ENCODE measurements around the gene HMGN4.
"Not testable (repeated sequence)": the region's sequence is repeated elsewhere in the genome, so short reads cannot be mapped to it uniquely, and the experiment has no call there.

The HMGN4 gene

GRCh38 chr6:26522486-26523228 lies 15.5 kb upstream of the HMGN4 start:
- DNase-seq: not testable (repeated sequence)

- DNase-seq: not testable (repeated sequence)
These were observed 13.9 kb upstream of the HMGN4 start for GRCh38 chr6:26524314-26524713.

- DNase-seq: no peak
These were observed 13.3 kb upstream of the HMGN4 start for GRCh38 chr6:26524722-26525370.

DNA sequence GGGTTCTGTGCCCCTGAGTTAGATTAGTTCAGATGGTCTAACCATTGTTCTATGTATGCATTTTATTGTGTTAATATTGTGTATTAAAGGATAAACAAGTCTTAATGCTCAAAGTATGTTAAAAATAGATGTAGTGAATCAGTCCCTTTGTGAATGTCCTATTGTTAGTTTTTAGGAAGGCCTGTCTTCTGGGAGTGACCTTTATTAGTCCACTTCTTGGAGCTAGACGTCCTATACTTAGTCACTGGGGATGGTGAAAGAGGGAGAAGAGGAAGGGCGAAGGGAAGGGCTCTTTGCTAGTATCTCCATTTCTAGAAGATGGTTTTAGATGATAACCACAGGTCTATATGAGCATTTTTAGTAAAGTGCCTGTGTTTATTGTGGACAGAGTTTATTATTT lies 12.3 kb upstream of the HMGN4 start:
- DNase-seq: no peak

GRCh38 chr6:26526928-26527327 lies 11.2 kb upstream of the HMGN4 start:
- no peak for DNase-seq

DNA sequence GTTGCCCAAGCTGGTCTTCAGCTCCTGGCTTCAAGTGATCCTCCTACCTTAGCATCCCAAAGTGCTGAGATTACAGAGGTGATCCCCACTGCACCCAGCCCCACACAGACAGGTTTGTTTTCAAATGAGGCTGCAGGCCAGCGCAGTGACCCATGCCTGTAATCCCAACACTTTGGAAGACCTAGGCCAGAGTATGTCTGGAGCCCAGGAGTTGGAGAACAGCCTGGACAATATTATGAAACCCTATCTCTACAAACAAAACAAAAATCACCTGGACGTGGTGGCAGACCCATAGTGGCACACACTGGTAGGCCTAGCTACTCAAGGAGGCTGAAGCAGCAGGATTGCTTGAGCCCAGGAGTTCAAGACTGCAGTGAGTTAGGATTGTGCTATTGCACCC lies 8.0 kb upstream of the HMGN4 start:
- DNase-seq: no peak

GRCh38 chr6:26531897-26532296 lies 6.3 kb upstream of the HMGN4 start:
- no peak for DNase-seq

DNA sequence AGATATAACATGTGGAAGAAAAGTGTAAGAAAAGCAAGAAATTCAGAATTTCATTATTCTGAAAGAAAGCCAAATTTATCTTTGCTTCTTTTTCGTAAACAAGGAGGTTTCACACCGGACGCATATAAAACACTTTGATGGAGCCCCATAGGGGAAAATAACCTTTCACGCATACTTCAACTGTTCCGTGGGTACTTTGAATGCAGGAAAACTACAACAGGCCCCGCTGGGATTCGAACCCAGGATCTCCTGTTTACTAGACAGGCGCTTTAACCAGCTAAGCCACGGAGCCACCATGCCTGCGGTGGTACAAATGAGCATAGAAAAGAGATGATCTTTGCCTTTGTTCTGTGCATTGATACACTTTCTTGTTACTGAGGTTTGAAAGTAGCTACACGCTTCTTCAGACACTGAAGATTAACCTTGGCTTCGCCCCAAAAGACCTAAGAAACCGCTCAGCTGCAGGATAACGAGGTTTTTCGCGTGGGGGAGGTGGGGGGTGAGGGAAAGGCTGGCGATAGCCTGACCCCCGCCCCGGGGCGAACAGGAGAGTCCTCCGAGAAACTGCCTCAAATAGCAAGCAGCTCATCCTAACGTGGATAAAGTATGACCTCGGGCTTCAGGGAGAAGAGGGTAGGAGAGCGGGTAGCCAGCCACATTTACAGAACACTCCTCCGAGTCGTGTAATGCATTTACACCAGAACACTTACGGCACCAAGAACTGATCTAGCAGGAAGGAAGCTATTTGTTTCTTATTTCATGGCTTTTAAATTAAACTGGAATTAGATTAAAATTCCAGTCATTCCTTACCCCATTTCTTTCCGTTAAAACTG lies 5.3 kb upstream of the HMGN4 start:
- DNase-seq: peak; percentile 88

DNA sequence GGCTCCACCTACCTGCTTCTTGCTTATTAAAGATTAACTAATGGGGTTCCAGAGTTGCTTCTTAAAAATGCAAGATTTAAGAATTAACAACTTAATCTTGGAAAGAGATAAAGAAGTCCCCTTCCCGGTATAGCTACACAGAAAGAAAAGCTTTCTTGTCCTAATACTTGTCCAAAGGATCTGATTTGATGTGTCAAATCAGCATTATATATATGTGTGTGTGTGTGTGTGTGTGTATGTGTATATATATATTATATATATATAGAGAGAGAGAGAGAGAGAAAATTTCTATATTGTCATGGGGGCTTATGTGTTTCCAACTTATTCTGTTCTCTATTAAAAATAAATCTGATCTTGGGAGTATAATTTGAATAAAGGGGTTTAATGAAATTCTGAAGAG lies 4.6 kb upstream of the HMGN4 start:
- DNase-seq: no peak

DNA sequence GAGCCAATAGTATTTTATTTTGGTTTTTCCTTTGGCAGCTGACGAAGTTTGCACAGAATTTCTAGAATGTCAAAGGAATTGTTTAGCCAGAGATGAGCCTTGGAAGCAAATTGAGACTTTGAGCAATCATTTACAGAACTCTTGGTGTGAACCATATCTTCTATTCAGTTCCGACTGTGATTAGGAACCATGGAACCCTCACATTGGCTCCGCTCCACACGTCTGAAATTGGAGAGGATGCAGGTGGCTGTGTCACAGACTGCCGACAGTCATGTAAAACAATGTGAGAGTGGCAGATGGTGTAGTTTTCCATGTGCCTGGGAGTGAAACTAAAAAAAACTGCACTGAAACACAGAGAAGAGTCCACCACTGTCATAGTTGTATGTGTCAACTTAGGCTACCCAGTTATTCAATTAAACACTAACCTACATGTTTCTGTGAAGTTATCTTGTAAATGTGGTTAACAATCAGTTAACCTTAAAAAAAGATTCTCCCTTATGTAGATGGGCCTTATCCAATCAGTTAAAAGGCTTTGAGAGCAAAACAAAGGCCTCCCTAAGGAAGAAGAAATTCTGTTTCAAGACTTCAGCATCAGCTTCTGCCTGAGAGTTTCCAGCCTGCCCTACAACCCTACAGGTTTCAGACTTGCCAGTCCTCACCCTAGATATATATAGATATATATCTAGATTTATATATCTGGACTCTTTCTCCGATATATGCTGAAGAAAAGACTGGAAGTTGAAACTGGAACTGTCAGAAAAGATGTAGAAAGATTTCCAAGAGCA lies 3.3 kb upstream of the HMGN4 start:
- no peak for DNase-seq

GRCh38 chr6:26536571-26537159 lies 1.5 kb upstream of the HMGN4 start:
- DNase-seq: peak; percentile 43

DNA sequence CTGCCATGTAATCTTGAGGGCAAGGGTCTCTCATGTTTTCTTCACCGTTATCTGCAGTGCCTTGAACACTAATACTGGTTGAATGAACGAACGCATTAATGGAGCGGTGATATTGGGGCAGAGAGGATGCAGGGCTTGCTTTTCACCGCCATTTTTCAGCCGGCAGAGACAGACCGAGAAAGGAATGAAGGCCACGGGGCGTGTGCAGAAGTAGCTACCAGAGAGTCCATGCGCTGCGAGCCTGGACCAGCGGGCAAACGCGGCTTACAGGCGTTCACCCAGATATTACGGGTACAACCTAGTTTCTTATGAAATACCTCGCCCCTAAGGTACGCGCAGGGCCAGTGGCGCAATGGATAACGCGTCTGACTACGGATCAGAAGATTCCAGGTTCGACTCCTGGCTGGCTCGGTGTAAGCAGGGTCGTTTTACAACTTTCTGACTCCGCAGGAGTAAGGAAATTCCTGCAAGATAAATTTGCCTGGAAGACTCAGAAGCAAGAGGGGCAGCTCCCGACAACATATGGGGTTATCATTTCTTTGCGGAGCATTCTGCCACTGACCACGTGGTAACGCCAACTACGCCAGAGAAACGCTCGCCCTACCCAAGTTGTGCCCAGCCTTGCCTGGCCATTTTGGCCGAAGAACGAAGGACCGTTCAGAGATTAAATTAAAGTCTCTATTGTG lies 863 bp upstream of the HMGN4 start:
- DNase-seq: peak; percentile 84

- DNase-seq: no peak
These were observed 371 bp downstream of the HMGN4 start for GRCh38 chr6:26538572-26538902.

- no peak for DNase-seq
These were observed 977 bp downstream of the HMGN4 start for GRCh38 chr6:26539071-26539615.

GRCh38 chr6:26541579-26541978 lies 3.4 kb downstream of the HMGN4 start:
- no peak for DNase-seq

GRCh38 chr6:26543953-26544352 lies 5.8 kb downstream of the HMGN4 start:
- DNase-seq: no peak

DNA sequence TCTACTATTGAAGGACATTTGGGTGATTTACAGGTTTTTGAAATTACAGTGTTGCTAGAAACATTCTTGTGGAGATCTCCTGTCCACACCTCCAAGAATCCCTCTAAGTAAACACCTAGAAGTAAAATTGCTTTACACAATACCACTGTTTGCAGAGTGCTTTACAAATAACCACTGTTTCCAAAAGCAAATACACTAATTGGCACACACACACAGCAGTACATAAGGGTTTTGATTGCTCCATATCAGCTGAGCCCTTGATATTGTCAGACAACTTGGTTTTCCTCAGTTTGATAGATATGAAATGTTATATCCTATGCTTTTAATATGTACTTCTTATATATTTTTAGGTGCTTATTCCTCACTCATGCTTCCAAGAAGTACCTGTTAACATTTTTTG lies 6.3 kb downstream of the HMGN4 start:
- DNase-seq: no peak

DNA sequence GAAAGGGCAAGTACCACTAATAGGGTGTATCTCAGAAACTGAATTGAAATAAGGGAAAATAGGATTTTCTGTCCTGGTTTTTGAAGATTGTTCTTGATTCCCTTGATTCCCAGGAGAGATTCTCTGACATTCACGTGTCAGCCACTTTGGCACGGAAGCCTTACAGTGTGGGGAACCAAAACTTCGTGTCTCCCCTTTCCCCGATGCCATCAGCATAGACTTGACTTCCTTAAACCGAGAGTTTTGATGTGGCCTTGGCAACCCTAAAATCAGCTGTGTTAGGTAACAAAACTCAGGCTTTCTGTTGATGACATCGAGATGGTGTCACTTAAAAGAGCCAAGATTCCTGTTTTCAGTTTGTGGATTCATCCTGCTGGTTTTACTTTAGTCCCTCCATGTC lies 7.5 kb downstream of the HMGN4 start:
- no peak for DNase-seq

GRCh38 chr6:26547363-26547762 lies 9.2 kb downstream of the HMGN4 start:
- DNase-seq: not testable (repeated sequence)

GRCh38 chr6:26550250-26550993 lies 12.3 kb downstream of the HMGN4 start:
- DNase-seq: peak; percentile 62

DNA sequence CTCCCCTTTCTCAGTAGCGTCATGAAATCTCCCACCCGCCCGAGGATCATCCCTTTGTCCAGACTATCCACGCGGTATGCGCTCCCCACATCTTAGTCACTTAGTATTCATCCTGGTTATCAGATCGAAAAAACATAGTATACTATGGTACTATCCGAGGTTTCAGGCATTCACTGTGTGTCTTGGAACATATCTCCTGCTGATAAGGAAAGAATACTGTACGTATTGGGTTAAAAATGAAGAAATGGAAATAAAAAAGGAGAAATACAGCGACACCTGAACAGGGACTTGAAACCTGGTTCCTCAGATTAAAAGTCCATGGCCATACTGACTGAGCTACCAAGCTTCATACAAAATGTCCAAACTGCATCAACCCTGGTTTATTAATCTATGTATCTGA lies 14.0 kb downstream of the HMGN4 start:
- no peak for DNase-seq

Measured in activated naive CD4-positive, alpha-beta T cell treated with anti-CD3 and anti-CD28 coated beads, Interleukin-2, amount 50 U/mL, for 16 hours (primary cell).